HG02610 (cell line): ENCODE results near the gene PTPN18.
"Not testable (repeated sequence)": the region's sequence is repeated elsewhere in the genome, so short reads cannot be mapped to it uniquely, and the experiment has no call there.

Source experiments
- ATAC-seq: cut with Tn5 transposase; IDR thresholded peaks from one replicate; pipeline ENCODE4 v1.9.1; 2021; ENCODE audit warnings: mild to moderate bottlenecking, moderate library complexity; ENCODE audit not compliant: unreplicated experiment

Gene PTPN18

DNA sequence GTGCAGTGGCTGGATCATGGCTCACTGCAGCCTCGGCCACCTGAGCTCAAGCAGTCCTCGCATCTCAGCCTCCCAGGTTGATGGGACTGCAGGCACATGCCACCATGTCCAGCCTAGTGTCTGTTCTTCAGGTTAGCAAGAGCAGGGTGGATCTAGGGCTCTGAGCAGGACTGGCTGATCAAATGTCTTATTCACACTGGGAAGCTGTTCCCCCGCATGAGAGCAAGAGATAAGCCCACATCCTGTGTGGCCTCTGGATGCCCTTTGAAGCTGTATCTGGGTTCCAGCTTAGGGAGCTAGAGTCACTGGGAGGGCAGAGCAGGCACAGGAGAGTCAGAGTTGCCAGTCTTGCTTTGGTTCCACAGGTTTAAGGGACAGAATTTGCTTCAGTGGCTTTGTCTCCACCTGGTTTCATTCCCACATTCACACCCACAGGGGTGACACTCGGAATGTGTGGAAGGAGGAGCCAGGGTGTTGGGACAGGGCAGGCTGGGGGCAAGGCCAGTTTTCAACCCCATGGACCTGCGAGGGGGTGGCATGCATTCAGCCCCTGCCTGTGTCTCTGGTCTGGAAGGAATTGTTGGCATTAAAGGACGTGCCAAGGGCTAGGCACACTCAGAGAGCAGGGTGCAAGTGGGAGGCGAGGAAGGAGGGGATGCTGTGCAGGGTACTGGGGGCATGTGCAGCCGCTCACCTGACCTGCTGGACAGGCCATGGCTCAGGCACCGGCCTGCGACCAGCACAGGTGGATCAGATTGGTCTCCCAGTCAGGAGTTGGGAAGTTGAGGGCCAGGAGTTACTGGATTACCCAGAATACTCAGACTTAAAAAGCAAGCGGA is 24.5 kb downstream of the PTPN18 start:
- no peak for ATAC-seq

DNA sequence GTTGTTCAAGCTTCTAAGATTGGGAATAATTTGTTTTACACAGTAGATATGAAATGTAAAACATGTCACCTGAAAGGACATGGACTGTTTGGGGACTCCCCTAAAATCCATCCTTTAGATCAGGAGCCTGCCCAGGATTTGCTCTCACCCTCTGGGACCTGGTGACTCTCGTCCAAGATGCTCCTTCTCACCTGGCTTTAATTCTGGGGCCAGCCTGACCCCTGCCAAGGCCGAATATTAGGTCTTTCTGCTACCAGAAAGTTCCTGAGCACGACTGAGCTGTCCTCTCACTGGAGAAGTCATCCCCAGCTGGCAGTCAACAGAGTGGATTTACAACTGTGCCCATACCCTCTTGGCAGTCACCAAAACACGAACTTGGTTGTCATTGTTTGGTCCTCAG is 25.3 kb downstream of the PTPN18 start:
- no peak for ATAC-seq

DNA sequence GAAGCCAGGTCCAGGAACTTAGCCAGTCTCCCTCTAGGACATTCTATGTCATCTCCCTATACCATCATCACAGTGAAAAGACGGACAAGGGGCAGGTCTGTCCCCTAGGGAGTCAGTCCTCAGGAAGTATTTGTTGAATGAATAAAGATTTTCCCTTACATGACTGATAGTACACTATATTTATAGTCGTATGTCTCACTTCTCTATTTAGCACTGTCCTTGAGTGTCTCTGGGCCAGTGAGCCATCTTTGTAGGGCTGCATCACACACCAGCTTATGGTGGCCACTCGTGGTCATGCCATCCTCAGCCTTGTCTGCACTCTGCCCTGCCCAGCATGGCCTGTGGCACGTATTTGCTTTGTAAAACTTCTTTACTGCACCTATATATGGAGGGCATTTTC is 25.8 kb downstream of the PTPN18 start:
- no peak for ATAC-seq

DNA sequence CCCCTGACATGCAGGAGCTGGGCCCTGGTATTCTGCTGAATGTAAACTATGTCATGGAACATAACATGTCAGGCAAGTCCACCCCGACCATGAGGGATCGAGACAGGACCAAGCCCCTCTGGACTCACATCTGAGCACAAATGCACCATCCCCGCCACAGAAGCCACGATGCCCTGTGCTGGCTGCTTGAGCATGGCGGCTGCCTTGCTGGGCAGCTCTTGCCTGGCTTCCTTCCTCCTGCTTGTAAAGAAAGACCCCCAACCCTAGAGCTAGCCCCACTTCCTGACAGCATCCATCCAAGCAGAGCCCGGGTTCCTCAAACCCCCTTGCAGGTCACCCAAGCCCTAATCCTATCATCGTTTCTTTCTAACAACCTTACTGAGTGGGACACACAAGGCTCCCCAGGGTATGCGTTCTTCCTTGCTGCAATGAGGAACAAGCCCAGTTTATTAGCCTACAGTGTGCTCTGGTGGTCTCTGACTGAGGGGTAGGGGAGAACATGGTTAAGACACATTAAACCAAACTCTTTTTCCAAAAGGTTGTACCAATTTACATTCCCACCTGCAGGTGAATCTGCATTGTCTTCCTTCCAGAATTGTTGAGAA is 26.6 kb downstream of the PTPN18 start:
- ATAC-seq = no peak

DNA sequence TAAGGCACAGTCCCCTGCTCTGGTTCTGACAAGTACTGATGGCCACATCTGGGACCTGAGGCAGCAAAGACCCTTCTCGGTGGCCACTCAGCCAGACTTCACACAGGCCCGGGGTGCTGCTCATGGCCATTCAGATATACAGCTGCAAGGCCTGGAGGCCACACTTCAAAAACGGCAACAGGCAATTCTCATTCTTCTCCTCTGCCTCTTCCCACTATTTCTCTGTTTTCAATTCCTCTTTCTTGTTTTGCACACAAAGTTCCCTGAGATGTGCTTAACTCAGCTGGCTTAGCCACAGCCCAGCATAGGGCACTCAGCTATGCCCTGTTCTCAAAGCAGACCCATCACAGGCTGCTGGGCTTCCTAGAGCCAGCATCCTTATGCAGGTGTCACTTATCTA is 29.9 kb downstream of the PTPN18 start:
- no peak for ATAC-seq

DNA sequence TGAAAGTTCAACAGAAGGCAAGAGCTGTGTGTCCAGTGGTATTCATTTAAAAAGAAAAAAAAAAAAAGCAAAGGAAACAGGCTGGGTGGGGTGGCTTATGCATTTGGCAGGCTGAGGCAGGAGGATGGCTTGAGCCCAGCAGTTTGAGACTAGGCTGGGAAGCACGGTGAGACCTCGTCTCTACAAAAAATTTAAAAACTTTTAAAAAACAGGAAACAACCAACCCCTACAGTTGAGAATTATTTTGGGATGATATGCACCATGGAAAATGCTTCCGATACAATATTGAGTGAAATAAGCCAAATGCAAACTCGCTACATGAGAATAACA is 31.2 kb downstream of the PTPN18 start:
- ATAC-seq = no peak

DNA sequence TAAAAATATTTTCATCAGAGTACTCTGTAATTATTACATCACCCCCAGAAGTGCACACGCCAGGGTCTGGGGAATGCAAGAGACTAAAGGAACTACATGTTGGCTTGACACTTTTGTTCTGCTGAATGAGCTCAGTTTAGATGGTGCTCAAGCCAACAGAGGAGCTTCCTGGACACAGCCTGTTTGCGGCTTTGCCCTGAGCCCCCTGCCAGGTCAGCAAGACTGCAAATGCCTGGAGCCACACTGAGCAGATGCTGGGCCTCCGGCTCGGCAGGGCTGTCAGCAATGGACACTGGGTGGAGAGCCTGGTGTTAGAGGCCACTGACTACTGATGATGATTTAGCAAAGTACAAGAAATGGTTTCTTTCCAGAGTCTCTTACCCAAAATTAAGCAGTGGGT is 31.9 kb downstream of the PTPN18 start:
- ATAC-seq = no peak

DNA sequence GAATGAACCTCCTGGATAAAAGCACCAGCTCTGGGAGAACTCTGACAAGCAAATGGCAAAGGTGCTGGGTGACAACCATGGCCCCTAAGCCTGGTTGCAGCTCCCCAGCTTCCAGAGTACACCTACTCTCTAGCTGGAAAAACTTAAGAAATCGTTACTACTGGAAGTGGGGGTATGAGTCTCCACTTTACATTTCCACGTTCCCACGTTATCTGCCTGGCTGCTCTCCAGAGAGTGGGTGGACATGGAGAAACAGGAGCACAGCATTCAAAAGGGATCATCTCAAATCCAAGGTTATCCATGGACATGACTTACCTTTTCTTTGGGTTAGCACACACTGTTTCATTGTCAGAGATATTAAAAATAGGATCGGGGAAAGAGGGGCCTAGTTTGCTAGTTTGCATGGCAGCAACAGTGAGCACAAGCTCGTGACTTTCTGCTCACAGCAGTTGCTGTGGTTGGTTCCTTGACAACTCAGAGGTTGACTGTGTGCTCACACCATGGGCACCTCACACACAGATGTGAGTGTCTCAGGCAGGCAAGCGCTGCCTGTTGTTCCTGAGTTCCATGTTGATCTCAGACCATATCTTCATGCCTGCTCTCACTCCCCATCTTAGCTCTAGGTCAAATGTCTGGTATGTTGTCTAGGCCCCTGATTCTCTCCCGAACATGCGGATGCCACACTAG is 32.5 kb downstream of the PTPN18 start:
- no peak for ATAC-seq

DNA sequence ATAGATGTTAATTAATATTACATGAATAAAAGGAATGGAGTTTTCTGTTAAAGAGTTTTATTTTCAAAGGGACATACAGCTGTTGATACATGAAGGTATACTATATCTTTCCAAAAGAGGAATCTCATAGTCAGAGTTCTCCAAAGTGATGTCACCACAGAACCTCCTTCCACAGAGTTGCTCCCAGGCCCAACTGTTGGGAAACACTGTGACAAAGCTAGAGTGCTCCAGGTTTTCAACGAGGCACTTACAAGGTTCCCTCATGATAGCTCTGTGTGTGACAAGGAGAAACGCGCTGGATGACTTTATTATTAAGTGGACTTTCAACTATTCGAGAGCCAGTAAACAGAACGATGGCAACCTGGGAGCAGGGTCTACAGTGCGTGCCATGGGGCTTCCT is 33.5 kb downstream of the PTPN18 start:
- no peak for ATAC-seq

DNA sequence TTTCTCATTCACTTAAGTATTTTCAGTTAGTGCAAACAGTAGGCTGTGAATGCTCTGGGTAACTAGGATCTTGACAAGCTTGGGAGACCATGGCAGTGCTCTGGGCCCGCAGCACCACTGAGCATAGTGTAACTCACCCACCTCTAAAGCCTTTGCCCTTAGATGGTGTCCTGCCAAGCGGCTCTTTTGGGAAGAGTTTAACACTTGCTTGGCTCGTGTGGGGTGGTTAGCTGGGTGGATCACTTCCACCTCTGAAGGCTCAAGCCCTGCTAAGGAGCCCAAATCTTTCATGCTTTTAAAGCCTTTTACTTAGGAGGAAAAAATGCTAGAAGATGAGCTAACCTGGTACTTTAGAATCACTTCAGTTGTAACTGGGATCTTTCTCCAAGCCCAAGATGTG is 33.9 kb downstream of the PTPN18 start:
- no peak for ATAC-seq

DNA sequence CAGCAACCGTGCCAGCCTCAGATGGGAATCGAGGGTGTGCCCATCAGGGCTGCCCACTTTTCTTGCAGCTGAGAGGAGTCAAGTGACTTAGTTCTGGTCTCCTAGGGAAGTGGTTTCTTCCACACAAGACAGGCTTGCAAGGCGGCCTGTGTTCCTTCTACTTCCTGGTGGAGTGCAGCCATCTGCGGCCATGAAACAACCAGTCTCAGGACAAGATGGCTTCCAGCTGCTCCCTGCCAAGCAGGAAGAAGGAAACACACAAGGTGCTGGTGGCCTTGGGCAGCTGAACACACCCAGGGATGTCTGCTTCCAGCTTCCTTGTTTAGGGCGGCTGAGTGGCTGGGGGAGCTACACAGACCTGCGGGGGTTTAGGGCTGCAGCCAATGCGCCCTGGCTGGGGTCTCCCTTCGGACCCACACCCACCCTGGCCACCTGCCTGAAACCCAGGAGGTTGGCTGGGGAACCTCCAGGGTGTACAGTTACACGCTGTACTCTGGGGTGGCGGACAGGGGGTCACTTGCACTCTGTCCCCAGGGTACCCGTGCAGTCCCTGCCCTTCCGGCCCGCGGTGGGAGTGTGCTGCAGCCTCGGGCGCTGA is 34.7 kb downstream of the PTPN18 start:
- peak; percentile 7 for ATAC-seq

DNA sequence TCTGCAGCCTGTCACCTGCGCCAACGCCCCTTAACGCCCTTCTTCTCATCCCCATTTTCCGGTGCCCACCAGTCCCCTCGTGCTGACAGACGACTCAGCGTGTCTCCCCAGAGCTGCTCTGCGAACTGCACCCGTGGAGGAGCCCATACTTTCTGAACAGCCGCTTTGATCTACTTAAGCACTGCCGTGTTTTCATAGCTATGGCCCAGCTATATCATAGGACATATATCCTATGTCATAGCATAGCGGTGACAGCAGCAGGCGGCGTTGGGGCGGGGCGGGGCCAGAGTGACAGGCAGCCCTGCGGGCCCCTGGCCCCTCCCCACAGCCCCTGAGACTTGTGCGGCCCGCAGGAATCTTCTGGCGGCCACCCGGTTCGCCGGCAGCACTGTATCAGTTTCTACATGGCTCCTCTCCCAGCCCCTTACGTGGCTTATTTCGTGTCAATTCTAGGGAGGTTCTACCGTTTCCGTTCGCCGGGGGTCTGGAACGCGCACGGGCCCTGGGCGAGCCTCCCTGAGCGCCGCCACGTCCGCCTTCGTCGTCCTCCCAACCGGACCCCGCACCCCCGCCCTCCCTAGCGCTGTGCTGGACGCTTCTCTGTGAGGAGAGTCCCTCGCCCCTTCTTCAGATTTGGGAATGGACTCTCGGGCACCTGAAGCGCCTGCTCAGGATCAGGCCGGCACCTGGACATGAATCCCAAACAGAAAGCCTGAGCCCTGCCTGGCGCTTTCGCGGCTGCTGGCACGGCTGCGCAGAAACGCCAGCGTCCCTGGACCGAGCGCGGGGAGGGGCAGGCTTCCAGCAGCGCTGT is 35.4 kb downstream of the PTPN18 start:
- ATAC-seq = peak; percentile 97

DNA sequence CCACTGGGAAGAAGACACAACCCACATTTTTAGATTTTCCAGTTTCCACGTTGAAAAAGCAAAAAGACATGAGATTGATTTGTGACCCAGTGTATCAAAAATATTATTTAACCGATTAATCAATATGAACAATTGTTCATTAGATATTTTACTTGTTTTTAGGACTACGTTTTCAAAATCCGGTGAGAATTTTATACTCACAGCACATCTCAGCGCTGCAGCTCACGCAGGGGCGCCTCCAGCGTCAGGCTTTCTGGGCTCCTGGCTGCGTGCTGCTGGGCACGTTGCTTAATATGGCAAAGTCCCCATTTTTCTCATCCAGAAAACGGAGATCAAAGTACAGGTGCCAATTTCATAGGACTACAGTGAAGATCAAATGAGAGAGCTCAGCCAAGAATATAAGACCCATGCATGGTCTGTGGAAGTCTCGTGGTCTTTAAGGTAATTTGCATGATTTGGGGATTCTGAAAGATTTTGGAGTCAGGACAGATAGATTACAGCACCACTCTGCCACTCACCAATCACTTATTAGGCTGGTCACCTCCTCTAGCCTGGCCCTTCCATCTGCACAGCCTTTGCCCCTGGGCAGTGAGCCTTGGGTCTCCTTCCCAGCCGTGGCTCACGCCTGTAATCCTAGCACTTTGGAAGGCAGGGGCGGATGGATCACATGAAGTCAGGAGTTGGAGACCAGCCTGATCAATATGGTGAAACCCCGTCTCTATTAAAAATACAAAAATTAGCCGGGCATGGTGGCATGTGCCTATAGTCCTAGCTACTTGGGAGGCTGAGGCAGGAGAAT is 36.2 kb downstream of the PTPN18 start:
- ATAC-seq = no peak

DNA sequence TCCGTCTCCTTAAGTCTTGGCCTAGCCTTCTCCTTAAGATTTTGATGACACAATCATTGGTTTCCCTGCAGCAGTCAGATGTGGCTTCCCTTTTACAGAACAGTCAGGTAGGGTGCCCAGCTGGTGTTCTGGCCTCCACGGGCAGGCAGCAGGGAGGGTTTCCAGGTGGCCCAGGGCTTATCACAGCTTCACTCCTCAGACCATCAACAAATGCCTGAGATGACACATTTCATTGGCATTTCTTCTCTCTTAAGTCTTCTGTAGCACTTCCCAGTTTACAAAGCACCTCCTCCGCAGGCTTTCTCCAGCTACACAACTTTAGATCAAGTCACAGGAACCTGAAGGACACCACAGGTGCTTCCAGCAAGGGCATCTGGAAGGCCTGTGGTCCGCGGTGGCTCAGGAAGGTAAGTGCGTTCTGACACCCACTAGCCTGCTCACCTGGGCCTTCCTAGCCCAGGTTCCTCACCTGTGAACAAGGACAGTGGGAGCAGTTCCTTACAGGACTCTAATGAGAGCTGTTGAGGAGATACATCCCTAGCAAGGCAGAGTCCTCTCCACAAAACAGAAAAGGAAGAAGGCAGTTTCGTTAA is 37.6 kb downstream of the PTPN18 start:
- ATAC-seq = no peak

DNA sequence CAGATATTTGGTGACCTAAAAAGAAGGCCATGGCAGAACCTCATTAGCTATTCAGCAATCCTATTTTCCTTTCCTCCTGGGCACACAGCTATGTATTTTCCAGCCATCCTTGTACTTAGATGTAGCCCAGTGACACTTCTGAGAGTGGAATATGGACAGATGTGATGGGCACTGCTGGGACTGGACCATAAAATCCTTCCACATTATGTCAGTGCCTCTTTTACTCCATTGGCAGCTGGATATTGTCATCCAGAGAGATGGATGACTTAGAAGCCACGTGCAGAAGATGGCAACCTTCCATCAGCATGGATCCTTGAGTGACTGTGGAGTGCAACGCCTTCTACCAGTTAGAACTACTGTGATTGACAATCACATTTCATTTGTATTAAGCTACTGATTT is 50.4 kb downstream of the PTPN18 start:
- ATAC-seq = not testable (repeated sequence)

DNA sequence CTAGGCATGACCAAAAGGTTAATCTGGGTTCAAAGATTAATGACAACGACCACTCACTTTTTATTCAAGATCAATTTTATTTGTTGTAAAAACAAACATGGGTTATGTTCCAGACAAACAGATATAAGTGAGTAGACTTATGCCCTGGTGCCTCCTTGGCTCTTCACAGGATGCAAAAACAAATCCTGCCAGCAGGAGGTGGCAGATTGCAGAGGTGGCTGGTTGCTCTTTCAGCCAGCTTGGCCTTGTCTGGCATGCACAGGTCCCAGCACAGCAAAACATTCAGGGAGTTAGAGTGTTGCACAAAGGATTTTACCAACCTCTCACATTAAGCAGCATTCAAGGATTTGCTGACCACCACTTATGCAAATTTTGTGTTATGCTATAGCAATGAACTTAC is 60.8 kb downstream of the PTPN18 start:
- ATAC-seq = not testable (repeated sequence)

DNA sequence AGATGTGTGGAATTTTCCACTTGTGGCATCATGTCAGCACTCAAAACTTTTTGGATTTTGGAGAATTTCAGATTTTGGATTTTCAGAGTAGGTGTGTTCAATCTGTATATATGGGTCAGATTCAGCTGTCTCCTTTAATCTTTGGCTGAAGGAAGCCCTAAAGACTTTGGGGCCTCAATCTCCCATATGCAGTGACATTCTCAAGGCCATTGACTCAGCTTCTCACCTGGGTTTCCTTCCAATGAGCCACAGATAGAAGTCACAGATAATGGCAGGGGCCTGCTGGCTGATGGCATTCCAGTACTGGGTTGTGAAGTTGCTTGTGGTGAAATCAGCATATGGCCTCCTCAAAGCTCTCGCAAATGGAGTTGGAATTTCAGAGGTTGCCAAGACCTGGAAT is 63.0 kb downstream of the PTPN18 start:
- ATAC-seq = not testable (repeated sequence)
